Superior temporal gyrus (tissue), 1 donor: ENCODE measurements around the gene SVIL.

Source experiments
- DNase-seq: peaks from one replicate; pipeline ENCODE4 v3.0.0-alpha.2; 2016; ENCODE audit errors: extremely low spot score

The SVIL gene, protein sequence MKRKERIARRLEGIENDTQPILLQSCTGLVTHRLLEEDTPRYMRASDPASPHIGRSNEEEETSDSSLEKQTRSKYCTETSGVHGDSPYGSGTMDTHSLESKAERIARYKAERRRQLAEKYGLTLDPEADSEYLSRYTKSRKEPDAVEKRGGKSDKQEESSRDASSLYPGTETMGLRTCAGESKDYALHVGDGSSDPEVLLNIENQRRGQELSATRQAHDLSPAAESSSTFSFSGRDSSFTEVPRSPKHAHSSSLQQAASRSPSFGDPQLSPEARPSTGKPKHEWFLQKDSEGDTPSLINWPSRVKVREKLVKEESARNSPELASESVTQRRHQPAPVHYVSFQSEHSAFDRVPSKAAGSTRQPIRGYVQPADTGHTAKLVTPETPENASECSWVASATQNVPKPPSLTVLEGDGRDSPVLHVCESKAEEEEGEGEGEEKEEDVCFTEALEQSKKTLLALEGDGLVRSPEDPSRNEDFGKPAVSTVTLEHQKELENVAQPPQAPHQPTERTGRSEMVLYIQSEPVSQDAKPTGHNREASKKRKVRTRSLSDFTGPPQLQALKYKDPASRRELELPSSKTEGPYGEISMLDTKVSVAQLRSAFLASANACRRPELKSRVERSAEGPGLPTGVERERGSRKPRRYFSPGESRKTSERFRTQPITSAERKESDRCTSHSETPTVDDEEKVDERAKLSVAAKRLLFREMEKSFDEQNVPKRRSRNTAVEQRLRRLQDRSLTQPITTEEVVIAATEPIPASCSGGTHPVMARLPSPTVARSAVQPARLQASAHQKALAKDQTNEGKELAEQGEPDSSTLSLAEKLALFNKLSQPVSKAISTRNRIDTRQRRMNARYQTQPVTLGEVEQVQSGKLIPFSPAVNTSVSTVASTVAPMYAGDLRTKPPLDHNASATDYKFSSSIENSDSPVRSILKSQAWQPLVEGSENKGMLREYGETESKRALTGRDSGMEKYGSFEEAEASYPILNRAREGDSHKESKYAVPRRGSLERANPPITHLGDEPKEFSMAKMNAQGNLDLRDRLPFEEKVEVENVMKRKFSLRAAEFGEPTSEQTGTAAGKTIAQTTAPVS (N-terminal part only)

DNA sequence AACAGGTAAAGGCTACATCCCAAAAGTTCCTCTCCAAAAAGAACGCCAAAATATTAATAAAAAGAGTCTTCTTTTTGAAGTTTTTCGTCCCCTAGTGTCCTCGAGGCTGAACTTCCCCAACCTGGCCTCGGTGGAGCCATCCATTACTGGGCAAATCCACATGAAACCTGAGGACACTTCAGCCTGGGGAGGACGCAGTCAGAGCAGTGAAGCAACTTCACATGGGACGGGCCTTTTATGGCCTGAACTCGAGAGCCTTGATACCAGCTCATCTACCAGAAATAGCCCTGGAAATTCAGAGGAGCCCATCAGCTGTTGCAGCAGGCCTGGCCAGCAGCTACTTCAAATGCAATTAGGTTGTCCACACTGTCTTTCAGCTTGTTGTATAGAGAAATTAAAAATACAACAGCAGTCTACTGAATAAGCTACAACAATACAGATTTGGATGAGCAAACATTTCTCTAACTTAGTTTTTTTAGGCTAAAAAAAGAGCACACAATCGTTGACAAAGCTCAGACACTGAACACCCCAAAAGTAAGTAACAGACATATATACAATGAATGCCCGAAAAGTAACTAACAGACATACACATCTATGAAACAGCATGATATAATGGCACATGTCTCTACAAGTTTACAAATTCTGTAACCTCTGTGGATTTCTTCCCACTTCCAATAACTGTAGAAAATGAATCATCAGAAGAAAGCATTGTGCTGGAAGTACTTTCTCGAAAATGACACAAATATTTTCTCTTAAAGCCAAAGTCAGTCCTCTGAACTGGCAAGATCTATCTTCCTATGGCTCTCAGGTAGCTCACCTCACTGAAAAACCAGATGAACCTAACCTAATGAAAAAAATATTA is at the start of gene SVIL:
SVIL (minus strand) TSS at position 208 of the 862 bp plus-strand sequence. CDS start 79,913 bp downstream, outside the sequence.
- no peak for DNase-seq

DNA sequence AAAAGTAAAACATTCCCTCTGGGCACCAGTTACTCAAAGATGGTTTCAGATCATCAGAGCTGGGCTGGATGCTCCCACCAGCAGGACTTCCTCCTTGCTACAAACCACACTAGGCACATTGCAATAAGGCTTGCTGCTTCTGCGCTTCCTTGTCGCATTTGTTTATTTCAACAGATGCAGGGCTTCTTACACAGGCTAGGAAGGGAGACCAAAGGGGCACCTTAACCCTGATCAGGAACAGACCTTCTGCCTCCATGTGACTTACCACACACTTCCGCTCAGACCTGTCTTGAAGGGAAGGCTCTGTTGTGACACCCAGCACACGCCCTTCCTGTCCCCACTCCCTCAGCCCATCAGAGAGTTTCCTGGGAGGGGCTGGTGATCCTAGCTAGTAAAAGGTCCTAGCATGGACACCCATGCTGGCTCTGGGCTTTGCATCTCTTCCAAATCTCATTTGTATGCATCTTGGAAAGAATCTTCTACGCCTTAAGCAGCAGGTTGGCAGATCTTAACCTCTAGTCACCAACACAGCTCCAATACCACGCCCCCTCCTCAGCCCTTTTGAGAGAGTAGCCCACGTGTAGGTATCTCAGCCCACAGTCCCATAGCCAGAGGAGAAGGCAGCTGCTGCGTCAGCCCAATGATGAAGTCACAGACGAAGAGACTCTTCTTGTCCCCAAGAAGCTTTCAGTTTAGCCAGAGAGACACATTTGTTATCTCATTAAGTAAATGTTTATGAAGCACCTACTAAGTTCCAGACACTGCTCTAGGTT is 47.1 kb upstream of the SVIL start:
- DNase-seq, result no peak

DNA sequence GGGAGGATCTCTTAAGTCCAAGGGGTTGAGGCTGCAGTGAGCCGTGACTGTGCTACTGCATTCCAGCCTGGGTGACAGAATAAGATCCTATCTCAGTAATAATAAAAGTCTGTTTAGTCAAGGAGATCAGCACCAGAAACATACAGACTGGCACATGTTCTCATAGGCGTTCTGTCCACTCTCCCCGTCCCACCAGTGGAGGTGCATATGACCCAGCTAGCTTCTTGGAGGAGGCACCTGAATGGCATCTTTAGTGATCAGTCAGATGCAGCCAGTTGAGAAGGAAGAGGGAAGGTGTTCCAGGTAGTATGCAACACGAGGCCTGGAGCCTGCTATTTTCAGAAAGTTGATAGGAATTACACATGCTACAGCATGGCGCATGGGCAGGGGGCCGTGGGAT is 45.3 kb upstream of the SVIL start:
- no peak for DNase-seq

DNA sequence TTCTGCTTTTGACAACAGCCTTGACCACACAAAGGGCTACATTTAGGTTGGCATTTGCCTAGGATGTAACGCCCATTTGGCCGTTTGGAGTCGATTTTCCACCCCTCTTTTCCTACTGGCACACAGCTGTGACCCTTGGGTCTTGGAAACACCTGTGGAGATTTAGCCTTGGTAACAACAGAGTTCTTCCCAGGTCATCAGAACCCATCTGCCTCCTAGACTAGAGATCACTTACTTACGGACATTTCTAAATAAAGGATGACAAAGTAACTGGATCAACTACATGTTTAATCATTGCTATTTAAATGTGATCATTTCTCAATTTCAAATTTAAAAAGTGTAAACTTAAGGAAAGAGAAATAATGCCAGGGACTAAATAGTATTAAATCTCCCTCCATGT is 42.0 kb upstream of the SVIL start:
- no peak for DNase-seq

DNA sequence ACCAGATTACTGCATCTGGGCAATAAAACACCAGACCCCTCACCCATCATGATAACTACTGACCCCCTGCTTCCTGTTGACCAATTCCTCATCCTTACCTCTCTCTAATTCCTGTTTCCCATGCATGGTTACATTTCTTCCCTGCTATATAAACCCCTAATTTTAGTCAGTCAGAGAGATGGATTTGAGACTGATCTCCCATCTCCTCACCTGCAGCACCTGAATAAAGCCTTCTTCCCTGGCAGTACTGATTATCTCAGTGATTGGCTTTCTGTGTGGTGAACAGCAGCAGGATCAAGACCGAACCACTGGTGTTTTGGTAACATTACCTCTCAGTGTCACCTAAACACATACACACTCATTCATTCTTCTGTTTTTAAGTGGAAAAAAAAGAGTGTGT is 41.2 kb upstream of the SVIL start:
- no peak for DNase-seq

DNA sequence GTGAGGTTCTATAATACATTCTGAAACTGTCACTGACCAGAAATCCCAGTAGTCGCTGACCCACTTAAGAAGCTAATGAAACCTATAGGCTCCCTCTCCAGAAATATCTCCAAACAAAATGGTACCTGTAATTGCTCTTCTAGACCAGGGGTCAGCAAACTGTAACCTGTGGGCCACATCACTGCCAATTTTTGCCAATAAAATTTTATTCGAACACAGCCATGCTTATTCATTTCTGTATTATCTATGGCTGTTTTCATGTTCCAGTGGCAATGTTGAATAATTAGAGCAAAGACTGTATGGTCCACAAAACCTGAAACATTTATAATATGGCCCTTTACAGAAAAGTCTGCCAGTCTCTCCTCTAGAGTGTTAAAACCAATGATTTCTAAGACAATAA is 37.2 kb upstream of the SVIL start:
- DNase-seq, result no peak

DNA sequence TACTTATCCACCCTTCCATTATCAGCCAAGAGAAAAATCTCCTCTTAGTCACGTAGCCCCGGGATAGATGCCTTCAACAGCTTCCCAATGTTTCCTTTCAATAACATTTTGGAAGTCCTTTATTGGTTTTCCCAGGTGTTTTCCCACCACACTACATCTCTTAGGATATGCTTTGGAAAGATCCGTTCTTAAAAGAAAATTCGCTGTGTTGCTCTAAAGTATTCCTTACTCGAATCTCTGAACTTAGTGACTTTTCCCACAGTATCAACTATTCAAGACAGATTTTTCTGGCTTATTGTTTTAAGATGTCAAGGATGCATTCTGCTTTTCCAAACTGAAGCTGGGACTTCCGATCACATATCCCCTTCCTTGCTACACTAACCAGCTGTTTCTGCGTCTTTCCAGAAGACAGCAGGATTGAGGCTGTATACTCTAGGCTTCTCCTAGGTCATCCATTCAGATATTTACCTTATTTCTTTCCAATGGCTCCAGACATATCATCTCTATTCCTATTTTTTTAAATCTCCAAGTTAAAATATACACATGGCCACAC is 36.5 kb upstream of the SVIL start:
- no peak for DNase-seq

DNA sequence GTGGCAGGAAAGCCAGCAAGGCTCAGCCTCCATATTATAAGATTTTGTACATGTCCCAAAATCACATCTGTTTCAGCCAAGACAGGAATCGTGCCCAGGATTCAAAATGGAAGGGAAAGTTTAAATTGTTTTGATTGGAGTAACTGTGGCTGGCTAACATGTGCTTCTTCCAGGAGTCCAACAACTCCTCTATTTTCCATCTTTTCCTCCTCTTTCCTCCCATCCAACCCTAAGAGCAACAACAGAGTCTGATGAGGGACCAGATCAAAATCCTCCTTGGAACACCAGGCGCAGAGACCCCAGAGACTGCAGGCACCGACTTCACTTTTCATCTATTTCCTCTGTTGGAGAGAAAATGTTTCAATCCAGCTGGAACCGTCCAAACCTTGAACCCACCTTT is 36.0 kb upstream of the SVIL start:
- no peak for DNase-seq

DNA sequence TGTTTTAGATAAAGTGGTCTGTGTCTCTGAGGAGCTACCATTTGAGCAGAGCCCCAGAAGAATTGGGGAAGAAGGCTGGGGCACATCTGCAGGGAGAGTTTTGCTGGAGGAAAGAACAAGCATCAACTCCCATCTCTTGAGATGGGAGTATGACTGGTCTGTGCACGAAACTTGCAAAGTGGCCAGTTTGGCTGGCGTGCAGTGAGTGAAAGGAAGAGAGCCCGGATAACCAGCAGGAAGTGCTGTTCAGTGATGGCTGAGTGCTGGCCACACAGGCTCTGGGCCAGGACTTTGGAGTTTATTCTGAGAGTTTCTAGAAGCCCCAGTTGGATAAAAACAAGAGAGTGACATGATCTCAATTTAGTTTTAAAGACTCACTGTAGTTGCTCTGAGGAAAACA is 34.4 kb upstream of the SVIL start:
- DNase-seq, result no peak

DNA sequence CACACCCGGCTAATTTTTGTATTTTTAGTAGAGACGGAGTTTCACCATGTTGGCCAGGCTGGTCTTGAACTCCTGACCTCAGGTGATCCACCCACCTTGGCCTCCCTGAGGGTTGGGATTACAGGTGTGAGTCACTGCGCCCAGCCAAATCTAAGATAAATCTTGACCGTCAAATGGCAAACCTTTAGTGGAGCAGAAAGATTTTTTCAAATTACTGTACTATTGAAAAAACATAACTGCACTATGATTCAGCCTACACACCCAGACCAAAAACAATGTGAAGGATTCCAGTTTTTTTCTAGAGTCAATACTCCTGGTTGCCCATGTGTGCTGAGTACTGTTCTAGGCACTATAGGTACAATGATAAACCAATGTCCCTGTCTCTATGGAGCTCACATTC is 33.9 kb upstream of the SVIL start:
- no peak for DNase-seq

DNA sequence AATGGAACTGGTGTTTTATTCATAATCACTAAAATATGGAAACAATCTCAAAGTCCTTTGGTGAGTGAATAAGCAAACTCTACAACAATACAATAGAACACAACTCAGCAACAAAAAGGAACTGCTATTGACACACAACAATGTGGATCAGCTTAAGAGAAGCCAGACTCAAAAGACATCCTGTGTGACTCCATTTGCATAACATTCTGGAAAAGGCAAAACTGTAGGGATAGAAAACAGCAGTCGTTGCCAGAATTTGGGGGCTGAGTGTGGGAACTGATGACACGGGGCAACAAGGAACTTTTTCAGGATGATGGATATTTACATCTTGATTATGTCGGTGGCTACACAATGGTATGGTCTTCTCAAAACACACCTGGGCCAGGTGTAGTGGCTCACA is 32.4 kb upstream of the SVIL start:
- no peak for DNase-seq

DNA sequence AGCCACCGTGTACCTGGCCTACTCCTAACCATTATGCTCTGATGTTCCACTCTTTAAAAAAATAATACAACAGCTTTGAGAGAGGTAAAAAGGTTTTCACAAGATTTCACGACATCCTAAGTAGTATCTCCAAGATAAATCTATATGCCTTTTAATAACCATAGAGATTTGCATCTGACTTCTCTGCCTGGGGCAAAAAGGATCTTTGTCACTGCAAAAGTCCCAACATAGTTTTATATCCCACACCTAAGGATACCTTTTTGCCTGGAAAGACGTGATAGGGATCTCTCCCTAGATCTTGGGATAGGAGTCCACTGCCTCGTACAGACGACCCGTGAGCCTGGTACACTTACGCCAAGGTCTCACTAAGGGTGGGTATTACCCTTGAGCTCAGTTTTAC is 31.4 kb upstream of the SVIL start:
- no peak for DNase-seq

DNA sequence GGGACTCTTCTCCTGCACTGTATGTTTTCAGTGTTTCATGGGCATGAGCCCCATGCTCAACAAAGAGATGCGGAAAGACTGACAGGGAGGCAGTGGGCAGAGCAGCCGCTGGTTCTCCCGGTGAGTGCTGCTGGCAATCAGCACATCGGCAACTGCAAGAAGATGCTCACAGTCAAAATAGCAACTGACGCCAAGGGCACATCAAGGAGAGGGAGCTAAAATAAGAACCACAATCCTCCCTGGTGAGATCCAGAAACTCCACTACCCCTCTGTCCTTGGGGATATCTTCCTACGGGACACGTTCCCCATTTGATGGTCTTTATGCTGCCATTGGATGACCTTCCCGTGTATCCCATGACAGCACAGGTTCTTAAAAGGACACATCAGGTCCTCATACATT is 28.9 kb upstream of the SVIL start:
- no peak for DNase-seq

DNA sequence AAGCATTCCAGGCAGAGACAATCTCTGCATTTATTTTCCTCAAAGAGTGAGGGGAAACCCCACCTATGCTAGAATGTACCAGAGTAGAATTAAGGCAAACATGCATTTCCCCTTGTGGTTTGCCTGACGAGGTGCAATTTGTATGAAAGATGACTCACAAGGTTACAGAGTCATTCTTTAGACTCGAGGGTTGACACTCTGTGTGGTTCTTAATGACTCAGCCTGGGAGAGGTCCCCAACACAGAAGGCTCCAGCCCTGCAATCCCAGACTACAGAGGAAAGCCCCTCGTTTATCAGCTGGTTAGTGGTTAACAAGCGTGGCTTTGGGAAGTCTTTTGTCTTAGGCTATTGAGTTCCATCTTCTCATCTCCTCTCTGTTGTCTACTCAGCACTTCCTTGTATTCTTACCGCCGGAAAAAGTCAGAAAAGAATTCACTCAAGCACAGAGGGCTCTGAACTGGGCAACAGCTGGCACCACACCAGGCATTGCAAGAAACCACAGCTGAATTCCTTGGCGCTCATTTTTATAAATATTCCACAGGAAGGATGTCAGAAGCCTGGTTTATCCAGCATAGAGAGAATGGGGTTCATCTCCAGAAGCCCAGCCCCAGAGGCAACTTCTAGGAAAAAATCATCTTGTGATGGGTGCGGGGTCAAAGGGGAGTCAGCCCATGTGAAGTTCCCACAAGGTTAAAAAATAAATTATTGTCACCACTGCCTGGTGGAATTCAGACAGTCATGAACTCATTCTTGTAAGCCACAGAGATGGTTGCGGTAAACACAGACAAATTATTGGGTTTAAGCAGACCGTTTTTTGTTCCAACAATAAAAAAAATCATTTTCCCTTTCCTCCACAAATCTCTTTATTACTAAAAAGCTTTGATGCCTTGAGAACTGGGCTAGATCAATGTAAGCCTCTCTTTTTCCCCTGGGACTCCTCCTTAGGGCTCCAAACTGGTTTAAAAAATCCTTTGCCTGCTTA is 24.5 kb upstream of the SVIL start:
- DNase-seq, result no peak

DNA sequence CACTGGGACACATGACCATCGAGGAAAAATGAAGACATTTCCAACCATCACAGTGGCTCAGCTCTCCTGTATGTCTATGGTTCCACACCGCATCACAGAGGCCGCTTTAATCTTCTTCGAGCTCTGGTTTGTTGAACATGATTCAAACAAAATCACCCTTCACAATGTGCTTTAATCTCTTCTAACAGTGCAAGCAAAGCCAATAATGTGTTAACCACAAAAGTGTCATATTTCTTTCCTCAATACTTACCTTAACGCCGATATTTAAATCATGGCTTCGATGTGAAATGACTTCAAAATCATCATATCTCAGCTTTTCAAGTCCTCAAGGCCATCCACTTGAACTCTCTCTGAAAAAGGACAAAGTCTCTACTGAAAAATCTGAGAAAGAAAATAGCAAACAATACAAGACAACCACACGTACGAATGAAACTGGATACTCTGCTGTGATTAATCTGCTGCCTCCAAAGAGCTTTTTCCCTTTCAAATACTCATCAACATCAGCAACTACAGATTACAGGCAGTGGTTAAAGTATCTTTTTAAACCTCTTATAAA is 23.0 kb upstream of the SVIL start:
- no peak for DNase-seq

DNA sequence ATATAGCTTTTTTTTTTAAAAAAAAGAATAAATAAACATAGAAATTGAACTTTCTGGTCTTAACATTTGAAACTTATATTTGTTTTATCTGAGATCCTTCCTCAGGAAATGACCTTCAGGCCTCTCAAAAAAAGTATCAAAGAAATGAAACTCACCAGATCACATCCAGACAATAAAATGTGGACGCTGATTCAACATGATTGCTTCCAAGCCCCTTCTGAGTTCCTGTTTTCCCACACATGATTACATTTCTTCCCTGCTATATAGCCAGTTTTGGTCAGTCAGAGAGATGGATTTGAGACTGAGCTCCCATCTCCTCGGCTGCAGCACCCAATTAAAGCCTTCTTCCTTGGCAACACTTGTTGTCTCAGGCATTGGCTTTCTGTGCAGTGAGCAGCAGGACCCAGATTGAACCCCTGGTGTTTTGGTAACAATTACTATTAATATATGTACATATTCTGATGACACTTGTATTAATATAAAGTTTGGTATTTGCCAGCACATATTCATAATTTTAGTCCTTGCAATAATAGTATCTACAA is 21.8 kb upstream of the SVIL start:
- no peak for DNase-seq

DNA sequence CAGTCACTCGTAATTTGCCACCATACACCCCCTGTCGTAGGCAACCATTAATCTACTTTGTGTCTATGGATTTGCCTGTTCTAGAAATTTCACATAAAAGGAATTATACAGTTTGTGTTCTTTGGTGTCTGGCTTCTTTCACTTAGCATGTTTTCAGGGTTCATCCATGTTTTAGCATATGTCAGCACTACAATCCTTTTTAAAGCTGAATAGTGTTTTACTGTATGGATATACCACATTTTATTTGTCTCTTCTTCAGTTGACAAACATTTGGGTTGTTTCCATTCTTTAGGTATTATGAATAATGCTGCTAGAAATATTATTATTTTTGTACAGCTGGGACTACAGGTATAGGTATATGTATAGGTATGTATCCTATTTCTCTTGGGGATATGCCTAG is 17.4 kb upstream of the SVIL start:
- DNase-seq, result no peak

DNA sequence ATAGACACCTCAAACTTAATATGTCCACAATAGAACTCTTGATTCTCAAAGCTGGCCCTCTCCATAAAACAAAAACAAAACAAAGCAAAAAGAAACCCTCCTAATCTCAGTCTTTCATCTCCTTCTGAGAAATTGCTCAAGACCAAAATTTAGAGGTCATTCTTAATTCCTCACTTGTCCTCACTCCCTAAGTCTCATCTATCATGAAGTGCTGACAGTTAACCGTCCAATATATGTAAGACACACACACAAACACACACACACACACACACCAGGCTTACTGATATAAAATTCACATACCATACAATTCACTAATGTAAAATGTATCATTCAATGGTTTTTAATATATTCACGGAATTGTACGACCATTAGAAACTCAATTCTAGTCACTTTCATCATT is 17.0 kb upstream of the SVIL start:
- DNase-seq, result no peak

DNA sequence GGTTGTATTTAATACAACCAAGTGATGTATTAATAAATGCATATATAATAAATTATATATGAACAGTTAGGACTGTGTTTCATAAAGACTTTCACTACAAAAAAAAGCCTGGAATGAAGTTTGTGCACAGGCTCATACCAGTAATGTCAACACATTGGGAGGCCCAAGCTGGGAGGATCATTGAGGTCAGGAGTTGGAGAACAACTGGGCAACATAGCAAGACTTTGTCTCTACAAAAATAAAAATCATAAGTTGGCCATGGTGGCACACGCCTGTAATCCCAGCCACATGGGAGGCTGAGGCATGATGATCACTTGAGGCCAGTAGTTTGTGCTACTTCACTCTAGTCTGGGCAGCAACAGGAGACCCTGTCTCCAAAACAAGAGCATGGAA is 15.8 kb upstream of the SVIL start:
- DNase-seq, result no peak
